Ishikawa (cell line): ENCODE data around the gene RND3.

Source experiments
- CREB1 ChIP-seq: IDR thresholded peaks from 2 replicates; pipeline ENCODE4 v1.6.1; 2012; ENCODE audit warnings: low read depth
- EP300 ChIP-seq: IDR thresholded peaks from 2 replicates; pipeline ENCODE4 v1.6.1; 2012; ENCODE audit warnings: borderline replicate concordance
- MAX ChIP-seq: IDR thresholded peaks from 2 replicates; pipeline ENCODE4 v1.6.1; 2012
- NFIC ChIP-seq: IDR thresholded peaks from 2 replicates; pipeline ENCODE4 v1.6.1; 2012
- REST ChIP-seq: IDR thresholded peaks from 2 replicates; pipeline ENCODE4 v1.6.1; 2012; ENCODE audit warnings: low read depth, mild to moderate bottlenecking
- TEAD4 ChIP-seq: IDR thresholded peaks from 2 replicates; pipeline ENCODE4 v1.6.1; 2012
- YY1 ChIP-seq: IDR thresholded peaks from 2 replicates; pipeline ENCODE4 v1.6.1; 2012; ENCODE audit warnings: low read depth

- TF ChIP-seq CREB1, result no peak
- no peak for TF ChIP-seq NFIC
- TF ChIP-seq EP300, result no peak
- TF ChIP-seq TEAD4, result no peak
- no peak for TF ChIP-seq YY1
- TF ChIP-seq MAX, result no peak
- no peak for TF ChIP-seq REST
Measured at GRCh38 chr2:150425121-150425955, 62.1 kb downstream of the RND3 start.
